Type B pancreatic cell (in vitro differentiated cells): Measurements from ENCODE around the gene CCR7. TPM values are rescaled to one million over a fixed set of nuclear protein-coding genes. Genes with fewer than 3 reads are reported as not detected.

ENCODE experiments used
- DNase-seq: peaks from one replicate; pipeline ENCODE4 v3.0.0; 2021; ENCODE audit warnings: mixed read lengths; ENCODE audit not compliant: unreplicated experiment; ENCODE audit errors: extremely low spot score
- H3K27ac Mint-ChIP-seq: 2 replicates; pipeline ENCODE4 v1.8.0; 2021; ENCODE audit warnings: mild to moderate bottlenecking, mixed read lengths
- H3K27me3 Mint-ChIP-seq: 2 replicates; pipeline ENCODE4 v1.8.0; 2021; ENCODE audit warnings: mixed read lengths
- H3K36me3 Mint-ChIP-seq: 2 replicates; pipeline ENCODE4 v1.8.0; 2021; ENCODE audit warnings: mixed read lengths
- H3K4me1 Mint-ChIP-seq: one replicate; pipeline ENCODE4 v1.8.0; 2021; ENCODE audit warnings: mixed read lengths; ENCODE audit not compliant: unreplicated experiment
- H3K4me3 Mint-ChIP-seq: 2 replicates; pipeline ENCODE4 v1.8.0; 2021; ENCODE audit warnings: mild to moderate bottlenecking, mixed read lengths
- H3K9me3 Mint-ChIP-seq: 2 replicates; pipeline ENCODE4 v1.8.0; 2021; ENCODE audit warnings: mixed read lengths
- CTCF ChIP-seq: fragments of 200-600 bp; sonication (generic); conservative IDR thresholded peaks from 2 replicates; pipeline ENCODE4 v1.5.0; 2021; ENCODE audit warnings: antibody characterized with exemption, mild to moderate bottlenecking
- total RNA-seq: library from RNA; stranded (reverse); gene quantifications from 2 replicates; pipeline ENCODE4 v1.2.1, GENCODE V29; 2021; ENCODE audit warnings: low replicate concordance

CCR7 gene
- total RNA-seq, 1 donor from 2014 or later, result not detected

DNA sequence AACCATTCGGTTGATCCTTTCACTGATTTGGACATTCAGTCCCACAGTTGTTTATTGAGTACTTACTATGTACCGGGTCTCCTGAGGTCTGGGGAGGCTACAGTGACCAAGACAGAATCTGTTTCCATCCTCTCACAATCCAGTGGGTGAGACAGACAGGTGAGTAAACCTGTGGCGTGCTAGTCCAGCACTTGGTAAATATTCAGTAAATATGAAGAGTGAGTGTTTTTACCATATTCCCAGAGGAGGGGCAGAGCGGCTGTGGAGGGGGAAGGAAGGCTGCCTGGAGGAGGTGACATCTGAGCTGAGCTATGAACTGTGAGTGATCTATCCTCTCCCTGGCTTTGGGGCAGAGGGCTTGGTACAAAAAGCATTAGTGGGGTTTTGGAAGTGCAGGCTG lies 31.4 kb downstream of the CCR7 start:
- Mint-ChIP-seq H3K4me3 (no peak overlapping the region), H3K27ac (peak overlapping the region; percentile 88), H3K36me3 (no peaks in the 10 kb centered on the region), H3K9me3 (no peaks in the 10 kb centered on the region), H3K4me1 (peaks cover 42% of the 10 kb centered on the region), H3K27me3 (peaks cover 12% of the 10 kb centered on the region)
- TF ChIP-seq CTCF, result no peak
- DNase-seq, result no peak

GRCh38 chr17:40532520-40533253 lies 32.6 kb downstream of the CCR7 start:
- peaks cover 42% of the 10 kb centered on the region for H3K4me1 Mint-ChIP-seq
- H3K27me3 Mint-ChIP-seq, result peaks cover 15% of the 10 kb centered on the region
- H3K36me3 Mint-ChIP-seq, result no peaks in the 10 kb centered on the region
- H3K27ac Mint-ChIP-seq, result peak overlapping the region; percentile 88
- no peak for DNase-seq
- no peak for TF ChIP-seq CTCF
- H3K9me3 Mint-ChIP-seq, result no peaks in the 10 kb centered on the region
- no peak overlapping the region for H3K4me3 Mint-ChIP-seq

- no peak overlapping the region for H3K27ac Mint-ChIP-seq
- no peak for DNase-seq
- no peak for TF ChIP-seq CTCF
- H3K4me3 Mint-ChIP-seq, result no peak overlapping the region
- peaks cover 15% of the 10 kb centered on the region for H3K27me3 Mint-ChIP-seq
- no peaks in the 10 kb centered on the region for H3K36me3 Mint-ChIP-seq
- H3K4me1 Mint-ChIP-seq, result peaks cover 36% of the 10 kb centered on the region
- no peaks in the 10 kb centered on the region for H3K9me3 Mint-ChIP-seq
These were observed 34.0 kb downstream of the CCR7 start for GRCh38 chr17:40531051-40531991.

DNA sequence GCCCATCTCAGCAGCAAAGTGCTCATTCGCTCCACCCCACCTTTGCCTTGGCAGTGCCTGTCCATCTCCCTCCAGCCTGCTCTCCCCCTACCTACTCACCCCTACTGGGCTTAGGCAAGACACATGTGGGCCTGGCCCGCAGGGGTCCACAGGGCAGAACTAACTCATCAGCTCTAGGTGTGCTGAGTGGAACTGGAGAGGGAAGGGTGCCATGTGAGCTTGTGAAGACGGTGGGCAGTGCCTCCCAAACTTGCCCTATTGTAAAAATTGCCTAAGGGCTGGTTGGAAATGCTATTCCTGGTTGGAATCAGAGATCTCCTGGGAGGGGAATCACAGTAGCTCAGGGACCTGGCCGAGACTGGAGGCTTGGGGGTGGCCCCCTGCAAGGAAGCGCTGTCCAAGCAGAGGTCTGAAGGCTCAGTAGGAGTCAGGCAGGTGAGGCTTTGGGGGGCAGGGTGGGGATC lies 34.7 kb downstream of the CCR7 start:
- DNase-seq, result no peak
- Mint-ChIP-seq H3K36me3 (no peaks in the 10 kb centered on the region), H3K4me1 (peaks cover 30% of the 10 kb centered on the region), H3K27me3 (peaks cover 10% of the 10 kb centered on the region), H3K4me3 (no peak overlapping the region), H3K27ac (no peak overlapping the region), H3K9me3 (no peaks in the 10 kb centered on the region)
- no peak for TF ChIP-seq CTCF

- TF ChIP-seq CTCF, result no peak
- no peak for DNase-seq
- Mint-ChIP-seq H3K36me3 (no peaks in the 10 kb centered on the region), H3K27me3 (peaks cover 14% of the 10 kb centered on the region), H3K4me1 (peaks cover 30% of the 10 kb centered on the region), H3K4me3 (no peak overlapping the region), H3K9me3 (no peaks in the 10 kb centered on the region), H3K27ac (no peak overlapping the region)
These were observed 35.3 kb downstream of the CCR7 start for GRCh38 chr17:40529991-40530390.
